ENCODE results near the gene TP53RK. TPM values are rescaled to one million over a fixed set of nuclear protein-coding genes. Genes with fewer than 3 reads are reported as not detected.
A peak's percentile ranks its signal among the peaks of the same experiment; 100 is the strongest.

TP53RK gene
- total RNA-seq, 1 donor from 2014 or later = 26.5 TPM

DNA sequence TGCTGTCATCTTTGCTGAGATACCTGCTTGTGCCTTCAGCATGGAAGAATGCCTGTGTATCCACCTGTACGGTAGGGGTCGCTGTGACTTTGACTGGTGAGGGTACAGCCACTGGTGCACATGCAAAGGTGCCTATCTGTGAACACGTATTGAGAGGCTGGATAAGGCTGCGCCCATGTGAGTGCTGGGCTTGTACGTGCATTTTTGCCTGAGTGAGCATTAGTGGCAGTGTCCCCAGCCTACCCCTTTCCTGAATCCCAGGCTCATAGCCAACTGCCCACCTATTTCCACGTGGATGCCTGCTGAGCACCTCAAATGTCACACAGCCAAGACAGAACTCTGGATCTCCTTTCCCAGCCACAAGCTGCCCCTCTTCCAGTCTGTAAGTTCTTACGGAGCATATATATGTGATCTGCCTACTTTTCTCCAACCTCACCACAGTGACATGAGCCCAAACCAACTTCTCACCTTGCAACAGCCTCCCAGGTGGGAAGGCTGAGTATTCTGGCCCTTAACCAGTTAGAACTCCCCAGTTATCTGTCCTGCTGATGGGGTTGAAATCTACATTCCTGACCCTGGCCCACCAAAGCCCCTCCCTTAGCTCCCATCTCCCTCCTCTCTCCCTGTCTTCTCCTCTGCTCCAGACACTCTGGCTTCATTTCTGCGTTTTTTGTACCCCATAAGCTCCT is 19.1 kb upstream of the TP53RK start:
- DNase-seq (ENCODE audit: low read depth) = no peak

DNA sequence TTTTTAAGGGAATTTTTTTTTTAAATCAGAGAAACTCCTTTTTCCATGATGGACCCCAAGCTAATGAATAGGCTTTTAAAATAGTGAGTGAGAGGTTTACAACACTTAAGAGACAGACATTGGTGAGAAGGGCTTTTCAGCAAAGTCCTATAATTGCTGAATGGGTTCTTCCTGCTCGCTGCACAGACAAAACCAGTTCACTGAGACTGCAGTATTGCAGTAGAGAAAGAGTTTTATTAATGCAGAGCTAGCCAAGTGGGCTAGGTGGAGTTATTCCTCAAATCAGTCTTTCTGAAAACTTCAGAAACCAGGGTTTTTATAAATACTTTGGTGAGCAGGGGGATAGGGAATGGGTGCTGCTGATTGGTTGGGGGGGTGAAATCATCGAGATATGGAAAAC is 17.0 kb upstream of the TP53RK start:
- no peak for DNase-seq (ENCODE audit: low read depth)

DNA sequence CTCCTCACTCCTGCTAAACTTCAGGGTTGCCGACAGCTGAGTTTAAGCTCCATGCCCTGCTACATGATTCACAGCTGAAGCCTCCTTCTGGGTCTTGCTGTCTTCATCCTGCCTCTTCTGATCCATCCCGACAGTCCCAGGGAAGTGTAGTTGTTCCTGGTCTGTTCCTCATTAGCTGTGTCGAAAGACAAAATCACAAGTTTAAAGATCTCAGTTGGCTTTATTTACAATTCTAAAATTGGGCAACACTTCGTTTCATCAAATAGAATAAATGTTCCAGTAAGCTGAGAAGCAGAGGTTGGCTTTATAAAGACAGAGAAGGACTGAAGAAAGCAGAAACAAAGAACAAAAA is 16.1 kb upstream of the TP53RK start:
- DNase-seq (ENCODE audit: low read depth) = peak; percentile 43

DNA sequence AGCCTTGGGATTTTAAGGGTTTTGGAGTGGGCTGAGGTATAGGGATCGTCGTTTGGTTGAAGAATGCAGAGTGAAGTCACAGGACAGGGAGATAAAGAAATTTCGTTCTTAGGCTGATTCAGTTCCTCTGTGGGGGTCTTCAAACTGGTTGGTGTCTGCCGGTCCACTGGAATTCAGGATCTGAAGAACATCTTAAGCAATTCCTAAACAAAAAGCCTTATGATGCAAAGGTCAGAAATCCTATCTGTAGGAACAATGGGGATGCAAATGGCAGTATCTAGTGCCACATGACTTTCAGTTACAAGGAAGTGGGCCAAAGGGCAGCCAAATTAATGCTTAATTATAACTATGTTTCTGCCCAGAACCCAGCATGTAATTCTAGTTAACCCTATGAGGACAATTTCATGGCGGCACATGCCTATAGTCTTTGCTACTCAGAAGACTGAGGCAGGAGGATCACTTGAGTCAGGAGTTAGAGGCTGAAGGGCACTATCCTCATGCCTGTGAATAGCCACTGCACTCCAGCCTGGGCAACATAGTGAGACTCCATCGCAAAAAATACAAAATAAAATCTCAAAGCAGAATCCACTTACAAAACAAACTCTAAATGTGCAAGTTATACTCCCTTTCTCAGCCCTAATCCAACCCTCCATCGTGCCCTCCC is 15.6 kb upstream of the TP53RK start:
- no peak for DNase-seq (ENCODE audit: low read depth)

DNA sequence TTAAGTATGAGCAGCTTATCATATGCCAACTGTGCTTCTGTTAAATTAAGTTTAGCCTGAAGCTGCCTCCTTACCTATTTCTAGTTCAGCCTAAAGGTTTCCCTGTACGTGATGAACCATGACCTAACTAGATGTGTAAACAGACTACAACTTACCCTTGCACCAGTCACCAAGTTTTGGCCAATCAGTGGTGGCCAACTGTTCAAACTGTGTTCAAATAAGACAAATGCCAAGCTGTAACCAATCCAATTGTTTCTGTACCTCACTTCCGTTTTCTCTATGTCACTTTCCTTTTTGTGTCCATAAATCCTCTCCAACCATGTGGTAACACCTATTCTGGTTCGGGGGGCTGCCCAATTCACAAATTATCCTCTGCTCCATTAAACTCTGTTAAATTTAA is 14.2 kb upstream of the TP53RK start:
- DNase-seq (ENCODE audit: low read depth) = no peak

DNA sequence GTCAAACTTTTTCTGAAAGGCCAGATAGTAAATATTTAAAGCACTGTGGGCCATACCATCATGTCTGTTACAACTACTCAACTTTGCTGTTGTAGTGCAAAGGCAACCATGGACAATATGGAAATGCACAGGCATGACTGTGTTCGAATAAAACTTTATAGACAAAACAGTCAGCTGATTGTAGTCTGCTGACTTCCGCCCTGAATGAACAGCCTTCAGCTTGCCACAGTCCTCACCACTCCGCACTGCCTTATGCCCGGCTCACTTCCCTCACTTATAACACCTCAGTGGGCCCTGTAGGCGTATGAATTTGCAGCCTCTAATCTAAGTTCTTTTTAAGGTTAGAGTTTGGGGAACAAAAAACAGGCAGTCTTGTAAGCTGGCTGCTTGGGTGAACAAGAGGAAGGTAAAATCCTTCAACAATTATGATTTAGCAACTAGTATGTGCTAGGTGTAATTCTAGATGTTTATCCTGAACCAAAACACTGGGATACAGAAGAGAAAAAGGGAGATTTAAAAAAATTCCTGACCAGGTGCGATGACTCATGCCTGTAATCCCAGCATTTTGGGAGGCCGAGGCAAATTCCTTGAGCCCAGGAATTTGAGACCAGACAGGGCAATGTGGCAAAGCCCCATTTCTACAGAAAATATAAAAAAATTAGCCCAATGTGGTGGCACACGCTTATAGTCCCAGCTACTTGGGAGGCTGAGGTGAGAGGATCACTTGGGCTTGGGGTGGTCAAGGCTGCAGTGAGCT is 13.4 kb upstream of the TP53RK start:
- no peak for DNase-seq (ENCODE audit: low read depth)

DNA sequence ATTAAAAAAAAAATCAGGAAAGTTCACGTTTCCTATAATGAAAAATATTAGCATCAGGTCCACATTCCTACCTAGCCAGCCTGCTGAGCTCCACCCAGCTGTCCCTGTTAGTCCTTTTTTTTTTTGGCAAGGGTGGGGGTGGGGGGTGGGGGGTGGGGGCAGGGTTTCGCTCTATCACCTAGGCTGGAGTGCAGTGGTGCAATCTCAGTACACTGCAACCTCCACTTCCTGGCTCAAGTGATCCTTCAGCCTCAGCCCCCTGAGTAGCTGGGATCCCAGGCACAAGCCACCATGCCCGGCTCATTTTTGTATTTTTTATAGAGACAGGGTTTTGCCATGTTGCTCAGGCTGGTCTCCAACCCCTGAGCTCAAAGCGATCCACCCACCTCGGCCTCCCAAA is 12.7 kb upstream of the TP53RK start:
- DNase-seq (ENCODE audit: low read depth) = no peak

DNA sequence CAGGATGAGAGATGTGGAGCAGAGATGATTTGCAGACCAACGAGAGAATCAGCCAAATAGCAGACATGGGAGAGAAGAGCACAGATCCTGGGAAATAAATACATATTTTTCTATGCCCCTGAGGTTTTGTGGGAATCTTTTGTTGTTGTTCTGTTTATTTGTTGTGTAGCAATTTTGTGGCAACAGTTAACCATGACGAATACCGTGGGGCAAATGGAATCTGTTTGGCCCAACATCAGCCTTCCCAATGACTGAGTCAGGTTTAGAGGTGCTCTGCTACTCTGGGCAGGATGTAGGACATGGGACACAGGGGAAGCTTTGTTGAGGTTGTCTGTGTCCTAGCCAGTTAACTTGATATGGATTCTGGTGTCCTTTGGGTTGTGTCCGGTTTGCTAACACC is 12.3 kb upstream of the TP53RK start:
- DNase-seq (ENCODE audit: low read depth) = peak; percentile 44

DNA sequence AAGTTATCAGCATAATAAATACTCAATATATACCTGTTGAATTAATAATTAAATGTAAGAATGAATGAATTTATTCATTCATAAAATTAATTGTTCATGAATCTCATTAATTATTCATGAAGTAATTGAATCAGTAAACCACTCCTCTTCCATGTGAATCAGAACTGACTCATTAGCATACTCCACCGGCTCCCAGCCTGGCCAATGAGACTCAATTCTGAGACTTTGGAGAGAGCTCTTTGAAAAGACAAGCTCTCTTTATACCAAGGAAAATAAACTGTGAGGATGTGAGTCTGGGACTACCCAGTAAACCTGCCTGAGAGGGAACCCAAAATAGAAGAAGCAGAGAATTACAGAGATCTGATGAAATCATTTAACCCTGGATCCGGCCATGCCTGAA is 11.8 kb upstream of the TP53RK start:
- no peak for DNase-seq (ENCODE audit: low read depth)

DNA sequence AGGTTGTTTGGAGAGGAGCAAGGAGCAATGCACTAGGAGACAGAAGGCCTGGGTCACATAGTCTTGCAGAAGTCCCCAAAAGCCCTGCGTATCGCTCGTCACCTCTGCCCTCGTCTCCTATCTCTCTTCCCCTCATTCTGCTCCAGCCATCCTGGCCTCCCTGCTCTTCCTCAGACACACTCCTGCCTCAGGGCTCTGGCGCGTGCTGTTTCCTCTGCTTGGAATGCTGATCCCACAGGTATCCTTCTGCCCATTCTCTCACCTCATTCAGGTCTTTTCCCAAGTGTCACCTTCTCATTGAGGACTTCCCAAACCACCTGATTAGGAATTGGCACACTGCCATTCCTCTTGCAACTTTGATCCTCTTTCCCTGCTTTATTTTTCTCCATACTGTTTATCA is 11.2 kb upstream of the TP53RK start:
- DNase-seq (ENCODE audit: low read depth) = no peak

DNA sequence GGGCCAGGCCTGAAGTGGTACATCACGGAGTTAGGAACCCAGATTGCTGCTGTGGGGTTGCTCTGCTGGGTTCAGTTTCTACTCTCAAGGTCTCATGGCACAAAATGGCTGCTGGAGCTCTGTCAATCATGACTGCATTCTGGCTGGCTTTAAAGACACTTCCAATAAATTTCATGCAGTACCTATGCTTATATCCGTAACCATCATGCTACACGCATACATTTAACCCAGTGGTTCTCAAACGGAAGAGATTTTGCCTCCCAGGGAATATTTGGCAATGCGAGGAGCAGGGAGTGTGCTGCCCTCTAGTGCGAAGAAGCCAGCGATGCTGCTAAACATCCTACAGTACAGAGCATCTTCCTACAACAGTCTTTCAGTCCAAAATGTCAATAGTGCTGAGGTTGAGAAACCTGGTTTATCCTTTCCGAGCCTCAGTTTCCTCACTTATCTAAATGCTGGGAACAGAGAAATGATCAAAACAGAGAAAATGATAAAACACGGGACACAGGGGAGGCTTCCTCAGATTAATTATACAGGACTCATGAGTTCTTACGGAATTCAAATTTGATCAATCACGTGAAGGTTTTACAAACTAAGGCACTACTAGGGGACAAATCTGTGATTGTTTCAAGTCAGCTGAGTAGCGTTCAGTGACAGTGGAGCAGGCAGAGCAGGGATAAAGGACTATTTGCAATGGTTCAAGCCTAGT is 10.6 kb upstream of the TP53RK start:
- DNase-seq (ENCODE audit: low read depth) = no peak

DNA sequence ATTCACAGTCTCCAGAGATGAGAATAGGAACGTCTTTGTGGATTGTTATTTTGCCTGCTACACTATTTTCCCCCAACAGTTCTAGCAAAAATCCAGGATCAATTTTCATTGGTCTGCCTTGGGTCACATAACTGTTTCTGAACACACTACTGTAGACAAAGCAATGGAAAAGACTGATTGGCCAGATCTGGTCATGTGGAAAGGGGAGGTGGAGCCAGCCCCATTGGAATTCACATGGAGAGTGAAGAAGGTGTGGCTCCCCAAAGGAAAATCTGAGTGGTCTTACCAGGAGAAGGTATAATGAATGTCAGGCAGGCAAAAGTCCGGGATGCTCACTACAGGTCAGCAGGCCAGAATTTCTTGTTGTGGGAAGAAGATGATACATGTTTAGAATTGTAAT is 9.5 kb upstream of the TP53RK start:
- DNase-seq (ENCODE audit: low read depth) = no peak

DNA sequence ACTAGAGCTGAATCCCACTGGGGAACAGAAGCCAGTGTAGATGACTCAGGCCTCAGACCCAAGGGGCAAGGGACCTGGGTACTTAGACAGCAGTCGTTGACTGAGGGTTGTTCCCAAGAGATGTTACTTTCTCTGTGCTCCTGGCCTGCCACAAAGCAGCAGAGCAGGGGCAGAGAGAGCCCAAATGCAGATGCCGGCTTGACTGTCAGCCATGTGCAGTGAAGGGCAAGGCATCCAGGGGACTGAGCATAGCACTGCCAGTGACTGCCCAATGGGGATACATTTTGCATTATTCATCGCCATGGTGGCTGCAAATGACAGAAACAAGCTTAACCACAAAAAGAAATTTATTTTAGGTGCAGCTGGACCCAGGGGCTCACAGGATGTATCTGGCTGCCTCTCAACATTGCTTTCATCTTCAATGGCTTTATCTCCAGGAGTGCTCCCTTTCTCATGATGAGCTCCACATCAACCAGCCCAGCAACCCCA is 7.6 kb upstream of the TP53RK start:
- peak; percentile 61 for DNase-seq (ENCODE audit: low read depth)

DNA sequence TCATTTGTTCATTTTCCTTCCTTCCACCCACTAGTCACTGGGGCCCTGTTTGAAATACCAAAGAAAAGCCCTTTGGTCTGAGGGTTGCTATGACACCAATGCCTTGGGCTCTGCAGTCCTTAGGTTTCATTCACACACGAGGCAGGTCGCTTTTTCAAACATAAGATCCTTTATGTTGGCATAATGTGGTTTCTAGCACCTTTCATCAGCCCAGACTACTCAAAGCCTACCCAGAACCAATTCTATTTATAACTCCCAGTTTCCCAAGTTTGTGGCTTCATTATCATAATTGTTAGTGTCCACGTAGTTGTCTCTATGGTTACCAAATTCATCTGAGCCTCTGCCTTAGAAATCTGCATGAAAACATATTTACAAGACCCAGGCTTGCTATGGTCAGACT is 6.6 kb upstream of the TP53RK start:
- no peak for DNase-seq (ENCODE audit: low read depth)

DNA sequence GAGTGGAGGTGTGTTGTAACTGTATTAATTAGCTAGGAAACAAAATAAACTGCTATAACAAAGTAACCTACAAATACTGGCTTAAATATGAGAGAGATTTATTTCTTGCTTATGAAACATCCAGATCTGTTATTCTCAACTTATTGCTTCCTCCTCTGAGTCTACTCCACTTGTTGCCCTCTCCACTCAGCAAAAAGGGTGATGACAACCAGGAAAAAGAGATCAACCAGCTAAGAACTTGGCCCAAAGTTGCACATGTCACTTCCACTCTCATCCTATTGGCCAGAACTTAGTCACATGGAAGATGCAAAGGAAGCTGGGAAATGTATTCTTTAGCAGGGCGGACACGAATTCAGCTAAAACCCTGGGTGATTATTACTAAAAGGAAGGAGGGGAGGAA is 5.2 kb upstream of the TP53RK start:
- peak; percentile 61 for DNase-seq (ENCODE audit: low read depth)

DNA sequence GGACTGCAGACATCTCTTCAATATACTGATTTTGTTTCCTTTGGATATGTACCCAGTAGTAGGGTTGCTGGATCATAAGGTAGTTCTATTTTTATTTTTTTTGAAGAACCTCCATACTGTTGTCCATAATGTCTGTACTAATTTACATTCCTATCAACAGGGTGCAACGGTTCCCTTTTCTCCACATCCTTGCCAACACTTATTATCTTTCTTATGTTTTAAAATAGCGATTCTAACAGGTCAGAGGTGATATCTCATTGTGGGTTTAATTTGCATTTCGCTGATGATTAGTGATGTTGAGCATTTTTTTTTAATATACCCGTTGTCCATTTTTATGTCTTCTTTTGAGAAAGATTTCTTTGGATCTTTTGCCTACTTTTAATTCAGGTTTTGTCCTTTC is 2.0 kb upstream of the TP53RK start:
- no peak for DNase-seq (ENCODE audit: low read depth)

DNA sequence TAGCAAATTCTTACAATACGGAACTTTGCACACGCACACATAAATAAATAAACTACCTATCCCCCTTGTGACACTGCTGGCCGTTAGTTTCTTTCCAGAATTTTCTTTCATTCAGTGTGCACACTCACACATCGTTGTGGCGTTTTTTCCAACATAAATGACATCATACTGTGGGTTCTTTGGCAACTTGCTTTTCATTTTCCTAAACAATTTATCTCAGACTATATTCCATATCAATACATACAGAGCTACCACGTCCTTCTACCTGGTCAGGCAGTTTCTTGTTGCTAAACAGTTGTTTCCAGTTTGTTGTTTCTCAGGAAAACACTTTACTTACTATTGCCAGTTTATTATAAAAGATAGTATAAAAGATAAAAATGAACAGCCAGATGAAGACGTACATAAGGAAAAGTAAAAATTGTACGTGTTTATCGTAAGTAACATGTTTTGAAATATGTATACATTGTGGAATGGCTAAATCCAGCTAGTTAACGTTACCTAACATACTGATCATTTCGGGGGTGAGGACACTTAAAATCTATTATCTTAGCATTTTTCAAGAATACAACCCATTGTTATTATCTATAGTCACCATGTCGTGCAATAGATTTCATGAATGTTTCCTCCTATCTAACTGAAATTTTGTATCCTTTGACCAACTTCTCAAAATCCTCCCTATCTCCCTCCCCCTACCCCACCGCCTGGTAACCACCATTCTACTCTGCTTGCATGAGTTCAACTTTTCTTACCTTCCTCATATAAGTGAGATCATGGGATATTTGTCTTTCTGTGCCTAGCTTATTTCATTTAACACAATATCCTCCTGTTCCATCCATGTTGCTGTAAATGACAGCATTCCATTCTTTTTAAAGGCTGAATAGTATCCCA is 1.2 kb upstream of the TP53RK start:
- DNase-seq (ENCODE audit: low read depth) = no peak

DNA sequence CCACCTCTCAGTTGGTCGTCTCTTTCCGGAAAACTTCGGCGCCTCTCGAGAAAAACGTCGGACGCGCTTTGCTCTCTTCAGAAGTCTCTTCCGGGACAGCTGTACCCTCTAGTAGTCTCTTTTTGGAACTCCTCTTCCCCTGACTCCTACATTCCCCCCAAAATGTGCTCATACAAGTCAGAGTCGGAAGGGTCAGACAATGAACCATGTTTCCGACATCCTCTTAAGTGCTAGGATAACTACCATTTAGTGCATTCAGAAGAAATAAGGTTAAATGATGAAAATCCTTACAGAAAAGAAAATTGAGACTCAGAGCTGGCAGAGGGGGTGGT is 476 bp upstream of the TP53RK start:
- DNase-seq (ENCODE audit: low read depth) = no peak

DNA sequence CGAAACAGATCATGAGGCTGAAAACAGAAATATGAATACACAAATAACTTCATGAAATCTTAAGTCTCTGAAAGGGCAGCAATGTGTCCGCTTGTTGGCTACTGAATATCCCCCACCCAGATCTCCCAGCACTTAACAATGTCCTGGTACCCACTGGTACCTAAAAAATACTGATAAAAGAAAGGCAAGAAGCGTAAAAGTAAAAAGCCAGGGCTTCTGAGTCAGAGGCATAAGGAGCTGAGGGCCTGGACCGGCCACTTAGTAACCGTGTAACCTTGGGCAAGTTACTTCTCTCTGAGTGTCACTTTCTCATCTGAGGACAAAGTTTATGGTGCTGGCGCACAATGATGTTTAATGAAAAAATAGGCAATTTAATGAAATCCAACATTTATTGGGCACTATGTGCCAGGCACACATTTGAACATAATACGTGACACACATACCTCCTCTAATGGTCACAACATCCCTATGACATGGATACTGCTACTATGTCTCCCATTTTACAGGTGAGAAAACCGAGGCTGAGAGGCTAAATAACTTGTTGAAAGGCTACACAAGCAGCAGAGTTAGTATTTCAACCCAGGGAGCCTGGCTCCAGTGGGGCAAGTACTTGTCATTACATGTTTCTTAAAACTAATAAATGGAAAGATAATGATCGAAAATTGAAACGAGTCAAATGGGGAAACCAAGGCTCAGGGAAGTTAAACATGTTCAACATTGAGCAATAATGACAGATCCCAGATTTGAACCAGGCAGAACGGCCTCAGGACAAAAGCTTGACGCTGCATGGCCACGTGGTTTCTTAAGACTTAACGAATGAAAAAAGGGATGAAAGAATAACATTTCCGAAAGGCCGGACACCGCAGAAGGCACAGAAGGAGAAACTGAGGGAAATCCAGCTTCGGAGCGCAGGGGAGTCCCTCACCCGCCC is 828 bp downstream of the TP53RK start:
- DNase-seq (ENCODE audit: low read depth) = no peak

All from myocyte (in vitro differentiated cells).